Stimulated activated CD4-positive, alpha-beta T cell treated with anti-CD3 and anti-CD28 coated beads, Interleukin-4, amount 100 ng/mL, for 24 hours (primary cell): ENCODE results near the gene PCDHA1.
"Not testable (repeated sequence)": the region's sequence is repeated elsewhere in the genome, so short reads cannot be mapped to it uniquely, and the experiment has no call there.

Experiments
- DNase-seq: peaks from one replicate; pipeline ENCODE4 v3.0.0-alpha.2; 2020

The PCDHA1 gene

DNA sequence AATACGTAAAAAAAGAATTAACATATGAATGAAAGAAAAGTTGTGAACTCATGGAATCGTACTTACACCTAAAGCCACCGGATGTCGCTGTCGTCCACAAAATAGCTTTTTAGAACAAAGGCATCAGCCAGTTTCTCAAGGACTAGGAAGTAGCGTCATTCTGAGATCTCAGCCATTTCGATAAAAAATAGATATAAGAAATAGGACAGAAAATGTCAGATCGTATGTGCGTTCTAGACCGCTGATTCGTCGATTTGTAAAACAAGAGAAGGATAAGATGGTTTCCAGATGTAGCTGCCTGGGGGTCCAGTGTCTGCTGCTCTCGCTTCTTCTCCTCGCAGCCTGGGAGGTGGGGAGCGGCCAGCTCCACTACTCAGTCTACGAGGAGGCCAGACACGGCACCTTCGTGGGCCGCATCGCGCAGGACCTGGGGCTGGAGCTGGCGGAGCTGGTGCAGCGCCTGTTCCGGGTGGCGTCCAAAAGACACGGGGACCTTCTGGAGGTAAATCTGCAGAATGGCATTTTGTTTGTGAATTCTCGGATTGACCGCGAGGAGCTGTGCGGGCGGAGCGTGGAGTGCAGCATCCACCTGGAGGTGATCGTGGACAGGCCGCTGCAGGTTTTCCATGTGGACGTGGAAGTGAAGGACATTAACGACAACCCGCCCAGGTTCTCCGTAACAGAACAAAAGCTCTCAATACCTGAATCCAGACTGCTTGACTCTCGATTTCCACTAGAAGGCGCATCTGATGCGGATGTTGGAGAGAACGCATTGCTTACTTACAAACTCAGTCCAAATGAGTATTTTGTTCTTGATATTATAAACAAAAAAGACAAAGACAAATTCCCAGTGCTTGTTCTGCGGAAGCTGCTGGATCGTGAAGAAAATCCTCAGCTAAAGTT lies 70.1 kb downstream of the PCDHA1 start, which contains the start of gene PCDHA10:
Gene PCDHA10, plus strand, starts transcription at position 126 of the 903 bp plus-strand sequence. Its CDS starts 152 bp downstream, at position 278.
- no peak for DNase-seq

DNA sequence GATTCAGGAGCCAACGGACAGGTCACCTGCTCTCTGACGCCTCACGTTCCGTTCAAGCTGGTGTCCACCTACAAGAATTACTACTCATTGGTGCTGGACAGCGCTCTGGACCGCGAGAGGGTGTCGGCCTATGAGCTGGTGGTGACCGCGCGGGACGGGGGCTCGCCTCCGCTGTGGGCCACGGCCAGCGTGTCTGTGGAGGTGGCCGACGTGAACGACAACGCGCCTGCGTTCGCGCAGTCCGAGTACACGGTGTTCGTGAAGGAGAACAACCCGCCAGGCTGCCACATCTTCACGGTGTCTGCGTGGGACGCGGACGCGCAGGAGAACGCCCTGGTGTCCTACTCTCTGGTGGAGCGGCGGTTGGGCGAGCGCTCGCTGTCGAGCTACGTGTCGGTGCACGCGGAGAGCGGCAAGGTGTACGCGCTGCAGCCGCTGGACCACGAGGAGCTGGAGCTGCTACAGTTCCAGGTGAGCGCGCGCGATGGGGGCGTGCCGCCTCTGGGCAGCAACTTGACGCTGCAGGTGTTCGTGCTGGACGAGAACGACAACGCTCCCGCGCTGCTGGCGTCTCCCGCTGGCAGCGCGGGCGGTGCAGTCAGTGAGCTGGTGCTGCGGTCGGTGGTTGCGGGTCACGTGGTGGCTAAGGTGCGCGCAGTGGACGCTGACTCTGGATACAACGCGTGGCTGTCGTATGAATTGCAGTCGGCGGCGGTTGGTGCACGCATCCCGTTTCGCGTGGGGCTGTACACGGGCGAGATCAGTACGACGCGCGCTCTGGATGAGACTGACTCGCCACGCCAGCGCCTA lies 71.4 kb downstream of the PCDHA1 start:
- no peak for DNase-seq

DNA sequence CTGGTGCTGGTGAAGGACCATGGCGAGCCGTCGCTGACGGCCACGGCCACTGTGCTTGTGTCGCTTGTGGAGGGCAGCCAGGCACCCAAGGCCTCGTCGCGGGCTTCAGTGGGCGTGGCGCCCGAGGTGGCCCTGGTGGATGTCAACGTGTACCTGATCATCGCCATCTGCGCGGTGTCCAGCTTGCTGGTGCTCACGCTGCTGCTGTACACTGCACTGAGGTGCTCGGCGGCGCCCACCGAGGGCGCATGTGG lies 72.0 kb downstream of the PCDHA1 start:
- no peak for DNase-seq

DNA sequence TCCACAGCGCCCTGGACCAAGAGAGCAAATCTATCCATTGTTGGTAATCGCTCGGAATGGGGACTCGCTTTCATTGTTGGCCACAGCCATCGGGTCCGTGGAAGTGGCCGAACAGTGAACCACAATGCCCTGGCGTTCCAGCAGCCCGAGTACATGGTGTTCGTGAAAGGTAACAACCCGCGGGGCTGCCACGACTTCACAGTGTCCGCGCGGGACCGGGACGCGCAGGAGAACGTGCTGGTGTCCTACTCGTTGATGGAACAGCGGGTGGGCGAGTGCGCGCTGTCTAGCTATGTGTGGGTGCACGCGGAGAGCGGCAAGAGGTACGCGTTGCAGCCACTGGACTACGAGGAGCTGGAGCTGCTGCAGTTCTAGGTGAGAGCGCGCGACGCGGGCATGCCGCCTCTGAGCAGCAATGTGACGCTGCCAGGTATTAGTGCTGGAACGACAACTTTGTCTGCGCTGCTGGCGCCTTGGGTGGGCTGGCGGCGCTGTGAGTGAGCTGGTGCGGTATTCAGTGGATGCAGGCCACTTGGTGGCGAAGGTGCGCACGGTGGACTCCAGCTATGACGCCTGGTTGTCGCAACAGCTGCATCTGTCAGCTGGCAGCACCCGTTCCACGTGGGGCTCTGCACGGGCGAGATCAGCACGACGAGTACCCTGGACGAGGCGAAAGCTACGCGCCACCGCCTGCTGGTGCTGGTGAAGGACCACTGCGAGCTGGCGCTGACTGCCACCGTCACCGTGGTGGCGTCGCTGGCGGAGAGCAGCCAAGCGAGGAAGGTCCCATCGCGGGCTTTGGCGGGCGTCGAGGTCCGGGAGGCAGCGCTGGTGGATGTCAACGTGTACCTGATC lies 76.7 kb downstream of the PCDHA1 start:
- no peak for DNase-seq

DNA sequence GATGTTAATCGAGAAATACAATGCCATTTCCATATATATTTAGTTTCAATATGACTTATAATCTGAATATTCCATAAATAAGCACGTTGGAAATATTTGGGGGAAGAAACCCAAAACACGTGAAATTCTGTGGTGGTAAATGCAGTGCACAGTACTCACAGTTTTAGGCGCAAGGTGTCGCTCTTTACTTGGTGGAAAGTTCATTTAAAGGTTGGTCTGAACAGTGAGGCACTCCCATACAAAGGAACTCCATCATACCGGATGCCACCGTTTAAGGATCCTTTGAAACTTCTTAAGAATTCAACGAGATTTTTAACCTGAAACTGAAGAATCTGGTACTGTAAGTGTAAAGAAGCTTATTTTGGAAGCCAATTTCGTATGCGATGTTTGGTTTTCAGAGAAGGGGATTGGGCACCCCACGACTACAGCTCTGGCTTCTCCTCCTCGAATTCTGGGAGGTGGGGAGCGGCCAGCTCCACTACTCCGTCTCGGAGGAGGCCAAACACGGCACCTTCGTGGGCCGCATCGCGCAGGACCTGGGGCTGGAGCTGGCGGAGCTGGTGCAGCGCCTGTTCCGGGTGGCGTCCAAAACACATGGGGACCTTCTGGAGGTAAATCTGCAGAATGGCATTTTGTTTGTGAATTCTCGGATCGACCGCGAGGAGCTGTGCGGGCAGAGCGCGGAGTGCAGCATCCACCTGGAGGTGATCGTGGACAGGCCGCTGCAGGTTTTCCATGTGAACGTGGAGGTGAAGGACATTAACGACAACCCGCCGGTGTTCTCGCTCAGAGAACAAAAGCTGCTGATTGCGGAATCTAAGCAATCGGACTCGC lies 83.0 kb downstream of the PCDHA1 start, which contains the start of gene PCDHA11:
Gene PCDHA11, plus strand, starts transcription at position 237 of the 834 bp plus-strand sequence. Its CDS starts 147 bp downstream, at position 384.
- no peak for DNase-seq

DNA sequence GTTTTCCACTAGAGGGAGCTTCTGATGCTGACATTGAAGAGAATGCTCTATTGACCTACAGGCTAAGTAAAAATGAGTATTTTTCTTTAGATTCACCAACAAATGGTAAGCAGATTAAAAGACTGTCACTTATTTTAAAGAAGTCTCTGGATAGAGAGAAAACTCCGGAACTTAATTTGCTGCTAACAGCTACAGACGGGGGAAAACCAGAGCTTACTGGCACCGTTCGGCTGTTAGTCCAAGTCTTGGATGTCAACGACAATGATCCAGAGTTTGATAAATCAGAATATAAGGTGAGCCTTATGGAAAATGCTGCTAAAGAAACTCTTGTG lies 83.6 kb downstream of the PCDHA1 start:
- DNase-seq: no peak

DNA sequence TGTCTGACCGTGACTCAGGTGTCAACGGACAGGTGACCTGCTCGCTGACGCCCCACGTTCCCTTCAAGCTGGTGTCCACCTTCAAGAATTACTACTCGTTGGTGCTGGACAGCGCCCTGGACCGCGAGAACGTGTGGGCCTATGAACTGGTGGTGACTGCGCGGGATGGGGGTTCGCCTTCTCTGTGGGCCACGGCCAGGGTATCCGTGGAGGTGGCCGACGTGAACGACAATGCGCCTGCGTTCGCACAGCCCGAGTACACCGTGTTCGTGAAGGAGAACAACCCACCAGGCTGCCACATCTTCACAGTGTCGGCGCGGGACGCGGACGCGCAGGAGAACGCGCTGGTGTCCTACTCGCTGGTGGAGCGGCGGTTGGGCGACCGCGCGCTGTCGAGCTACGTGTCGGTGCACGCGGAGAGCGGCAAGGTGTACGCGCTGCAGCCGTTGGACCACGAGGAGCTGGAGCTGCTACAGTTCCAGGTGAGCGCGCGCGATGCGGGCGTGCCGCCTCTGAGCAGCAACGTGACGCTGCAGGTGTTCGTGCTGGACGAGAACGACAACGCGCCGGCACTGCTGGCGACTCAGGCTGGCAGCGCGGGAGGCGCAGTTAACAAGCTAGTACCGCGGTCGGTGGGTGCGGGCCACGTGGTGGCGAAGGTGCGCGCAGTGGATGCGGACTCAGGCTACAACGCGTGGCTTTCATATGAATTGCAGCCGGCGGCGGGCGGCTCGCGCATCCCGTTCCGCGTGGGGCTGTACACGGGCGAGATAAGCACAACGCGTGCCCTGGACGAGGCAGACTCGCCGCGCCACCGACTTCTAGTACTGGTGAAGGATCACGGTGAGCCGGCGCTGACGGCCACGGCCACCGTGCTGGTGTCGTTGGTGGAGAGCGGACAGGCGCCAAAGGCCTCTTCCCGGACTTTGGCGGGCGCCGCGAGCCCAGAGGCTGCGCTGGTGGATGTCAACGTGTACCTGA lies 84.6 kb downstream of the PCDHA1 start:
- DNase-seq: no peak

DNA sequence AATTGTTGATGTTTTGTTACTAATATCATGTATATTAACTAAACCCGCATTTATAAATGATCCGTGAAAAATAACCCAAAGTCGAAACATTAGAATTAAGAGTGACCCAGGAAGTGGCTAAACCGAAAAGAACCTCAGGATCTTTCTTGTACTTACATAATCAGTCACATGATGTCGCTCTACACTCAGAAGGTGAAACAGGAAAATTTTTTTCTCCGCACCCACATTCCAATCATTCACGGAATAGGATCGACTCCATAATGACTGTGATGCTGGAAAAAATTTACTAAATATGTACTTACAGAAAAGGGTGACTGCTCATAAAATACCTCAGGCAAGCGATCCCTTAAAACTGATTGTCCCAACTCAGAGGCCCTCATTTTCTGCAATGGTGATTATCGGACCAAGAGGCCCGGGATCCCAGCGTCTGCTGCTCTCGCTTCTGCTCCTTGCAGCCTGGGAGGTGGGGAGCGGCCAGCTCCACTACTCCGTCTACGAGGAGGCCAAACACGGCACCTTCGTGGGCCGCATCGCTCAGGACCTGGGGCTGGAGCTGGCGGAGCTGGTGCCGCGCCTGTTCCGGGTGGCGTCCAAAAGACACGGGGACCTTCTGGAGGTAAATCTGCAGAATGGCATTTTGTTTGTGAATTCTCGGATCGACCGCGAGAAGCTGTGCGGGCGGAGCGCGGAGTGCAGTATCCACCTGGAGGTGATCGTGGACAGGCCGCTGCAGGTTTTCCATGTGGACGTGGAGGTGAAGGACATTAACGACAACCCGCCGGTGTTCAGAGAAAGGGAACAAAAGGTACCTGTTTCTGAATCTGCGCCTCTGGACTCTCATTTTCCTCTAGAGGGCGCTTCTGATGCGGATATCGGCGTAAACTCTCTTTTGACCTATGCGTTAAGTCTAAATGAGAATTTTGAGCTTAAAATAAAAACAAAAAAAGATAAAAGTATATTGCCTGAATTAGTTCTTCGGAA lies 89.4 kb downstream of the PCDHA1 start, which contains the start of gene PCDHA12:
Gene PCDHA12, plus strand, starts transcription at position 224 of the 981 bp plus-strand sequence. Its CDS starts 165 bp downstream, at position 389.
- no peak for DNase-seq

DNA sequence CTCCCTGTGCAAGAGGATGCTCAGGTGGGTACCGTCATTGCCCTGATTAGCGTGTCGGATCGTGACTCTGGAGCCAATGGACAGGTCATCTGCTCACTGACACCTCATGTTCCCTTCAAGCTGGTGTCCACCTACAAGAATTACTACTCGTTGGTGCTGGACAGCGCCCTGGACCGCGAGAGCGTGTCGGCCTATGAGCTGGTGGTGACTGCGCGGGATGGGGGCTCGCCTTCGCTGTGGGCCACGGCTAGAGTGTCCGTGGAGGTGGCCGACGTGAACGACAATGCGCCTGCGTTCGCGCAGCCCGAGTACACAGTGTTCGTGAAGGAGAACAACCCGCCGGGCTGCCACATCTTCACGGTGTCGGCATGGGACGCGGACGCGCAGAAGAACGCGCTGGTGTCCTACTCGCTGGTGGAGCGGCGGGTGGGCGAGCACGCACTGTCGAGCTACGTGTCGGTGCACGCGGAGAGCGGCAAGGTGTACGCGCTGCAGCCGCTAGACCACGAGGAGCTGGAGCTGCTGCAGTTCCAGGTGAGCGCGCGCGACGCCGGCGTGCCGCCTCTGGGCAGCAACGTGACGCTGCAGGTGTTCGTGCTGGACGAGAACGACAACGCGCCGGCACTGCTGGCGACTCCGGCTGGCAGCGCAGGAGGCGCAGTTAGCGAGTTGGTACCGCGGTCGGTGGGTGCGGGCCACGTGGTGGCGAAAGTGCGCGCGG lies 90.8 kb downstream of the PCDHA1 start:
- not testable (repeated sequence) for DNase-seq

DNA sequence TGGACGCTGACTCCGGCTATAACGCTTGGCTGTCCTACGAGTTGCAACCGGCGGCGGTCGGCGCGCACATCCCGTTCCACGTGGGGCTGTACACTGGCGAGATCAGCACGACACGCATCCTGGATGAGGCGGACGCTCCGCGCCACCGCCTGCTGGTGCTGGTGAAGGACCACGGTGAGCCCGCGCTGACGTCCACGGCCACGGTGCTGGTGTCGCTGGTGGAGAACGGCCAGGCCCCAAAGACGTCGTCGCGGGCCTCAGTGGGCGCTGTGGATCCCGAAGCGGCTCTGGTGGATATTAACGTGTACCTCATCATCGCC lies 91.3 kb downstream of the PCDHA1 start:
- no peak for DNase-seq

DNA sequence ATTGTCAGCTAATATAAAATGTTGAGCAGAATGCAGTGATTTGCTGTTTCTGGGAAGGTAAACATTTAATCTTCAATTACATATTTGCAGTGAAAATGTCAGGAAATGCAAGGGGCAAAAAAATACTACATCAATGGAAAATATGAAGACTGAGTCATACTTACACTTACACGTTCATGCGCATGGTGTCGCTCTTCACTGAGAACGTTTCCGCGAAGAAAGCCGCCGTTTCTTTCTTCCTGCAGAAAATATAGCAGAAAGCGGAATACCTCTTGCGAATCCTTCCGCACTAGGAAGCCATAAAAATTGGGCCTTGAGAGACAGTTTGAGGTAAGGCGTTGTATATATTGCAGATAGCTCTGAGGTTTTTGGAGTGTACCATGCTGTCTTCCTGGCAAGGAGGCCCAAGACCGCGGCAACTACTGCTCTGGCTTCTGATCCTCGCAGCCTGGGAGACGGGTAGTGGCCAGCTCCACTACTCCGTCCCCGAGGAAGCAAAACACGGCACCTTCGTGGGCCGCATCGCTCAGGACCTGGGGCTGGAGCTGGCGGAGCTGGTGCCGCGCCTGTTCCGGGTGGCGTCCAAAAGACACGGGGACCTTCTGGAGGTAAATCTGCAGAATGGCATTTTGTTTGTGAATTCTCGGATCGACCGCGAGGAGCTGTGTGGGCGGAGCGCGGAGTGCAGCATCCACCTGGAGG lies 96.1 kb downstream of the PCDHA1 start, which contains the start of gene PCDHA13:
Gene PCDHA13, plus strand, starts transcription at position 236 of the 702 bp plus-strand sequence. Its CDS starts 145 bp downstream, at position 381.
- DNase-seq: no peak

DNA sequence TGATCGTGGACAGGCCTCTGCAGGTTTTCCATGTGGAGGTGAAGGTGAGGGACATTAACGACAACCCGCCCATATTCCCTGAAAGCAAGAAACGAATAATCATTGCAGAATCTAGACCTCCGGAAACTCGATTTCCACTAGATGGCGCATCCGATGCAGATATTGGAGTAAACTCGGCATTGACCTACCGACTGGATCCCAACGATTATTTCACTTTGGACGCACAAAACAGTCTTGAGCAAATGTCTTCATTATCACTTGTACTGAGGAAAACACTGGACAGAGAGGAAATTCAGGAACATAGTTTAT lies 96.6 kb downstream of the PCDHA1 start:
- DNase-seq: no peak

DNA sequence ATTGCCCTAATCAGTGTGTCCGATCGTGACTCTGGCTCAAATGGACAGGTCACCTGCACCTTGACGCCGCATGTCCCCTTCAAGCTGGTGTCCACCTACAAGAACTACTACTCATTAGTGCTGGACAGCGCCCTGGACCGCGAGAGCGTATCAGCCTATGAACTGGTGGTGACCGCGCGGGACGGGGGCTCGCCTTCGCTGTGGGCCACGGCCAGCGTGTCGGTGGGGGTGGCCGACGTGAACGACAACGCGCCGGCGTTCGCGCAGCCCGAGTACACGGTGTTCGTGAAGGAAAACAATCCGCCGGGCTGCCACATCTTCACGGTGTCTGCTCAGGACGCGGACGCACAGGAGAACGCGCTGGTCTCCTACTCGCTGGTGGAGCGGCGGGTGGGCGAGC lies 97.4 kb downstream of the PCDHA1 start:
- no peak for DNase-seq

DNA sequence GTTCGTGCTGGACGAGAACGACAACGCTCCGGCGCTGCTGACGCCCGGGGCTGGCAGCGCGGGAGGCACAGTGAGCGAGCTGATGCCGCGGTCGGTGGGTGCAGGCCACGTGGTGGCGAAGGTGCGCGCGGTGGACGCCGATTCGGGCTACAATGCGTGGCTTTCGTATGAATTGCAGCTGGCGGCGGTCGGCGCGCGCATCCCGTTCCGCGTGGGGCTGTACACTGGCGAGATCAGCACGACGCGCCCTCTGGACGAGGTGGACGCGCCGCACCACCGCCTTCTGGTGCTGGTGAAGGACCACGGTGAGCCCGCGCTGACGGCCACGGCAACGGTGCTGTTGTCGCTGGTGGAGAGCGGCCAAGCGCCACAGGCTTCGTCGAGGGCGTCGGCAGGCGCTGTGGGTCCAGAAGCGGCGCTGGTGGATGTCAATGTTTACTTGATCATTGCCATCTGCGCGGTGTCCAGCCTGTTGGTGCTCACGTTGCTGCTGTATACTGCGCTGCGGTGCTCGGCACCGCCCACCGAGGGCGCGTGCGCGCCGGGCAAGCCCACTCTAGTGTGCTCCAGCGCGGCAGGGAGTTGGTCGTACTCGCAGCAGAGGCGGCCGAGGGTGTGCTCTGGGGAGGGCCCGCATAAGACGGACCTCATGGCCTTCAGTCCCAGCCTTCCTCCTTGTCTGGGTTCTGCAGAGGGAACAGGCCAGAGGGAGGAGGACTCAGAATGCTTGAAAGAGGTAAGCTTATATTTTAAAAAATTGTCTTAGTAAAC lies 98.2 kb downstream of the PCDHA1 start:
- DNase-seq: no peak

DNA sequence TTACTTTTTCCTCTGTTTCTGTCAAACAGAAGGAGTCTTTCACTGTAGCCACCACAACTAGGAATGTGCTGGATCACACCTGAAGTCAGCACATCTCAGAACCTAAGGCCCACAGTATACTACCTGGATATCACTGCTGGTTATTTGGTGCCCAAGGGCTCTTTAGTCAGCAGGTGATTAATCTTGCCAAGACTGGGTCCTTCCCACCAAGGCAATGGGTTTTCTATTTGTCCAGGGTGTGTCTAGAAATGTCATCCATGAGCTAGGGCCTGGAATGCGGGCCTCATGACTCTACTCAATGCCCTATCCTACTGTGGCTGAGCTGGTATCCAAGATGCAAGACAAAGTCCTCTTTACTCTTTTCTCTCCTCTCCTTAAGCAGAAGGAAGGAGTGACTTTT lies 130.4 kb downstream of the PCDHA1 start:
- no peak for DNase-seq

DNA sequence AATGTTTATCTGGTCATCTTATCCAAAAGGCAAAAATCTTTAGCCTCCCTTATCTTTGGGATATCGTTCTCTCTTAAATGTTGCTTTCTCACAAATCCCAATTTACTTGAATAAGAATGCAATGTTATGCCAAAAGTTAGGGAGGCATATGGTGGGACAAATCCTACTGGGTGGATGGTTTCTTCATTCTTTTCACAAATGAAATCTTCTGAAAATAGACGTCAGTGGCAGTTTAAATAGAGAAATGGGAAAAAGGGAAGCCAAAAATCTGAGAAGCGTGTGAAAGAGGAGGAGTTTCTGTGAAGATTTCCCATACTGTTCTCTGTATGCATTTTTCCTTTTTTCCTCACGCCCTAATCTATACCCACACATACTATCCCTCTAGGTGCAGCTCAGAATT lies 137.7 kb downstream of the PCDHA1 start:
- DNase-seq: no peak

DNA sequence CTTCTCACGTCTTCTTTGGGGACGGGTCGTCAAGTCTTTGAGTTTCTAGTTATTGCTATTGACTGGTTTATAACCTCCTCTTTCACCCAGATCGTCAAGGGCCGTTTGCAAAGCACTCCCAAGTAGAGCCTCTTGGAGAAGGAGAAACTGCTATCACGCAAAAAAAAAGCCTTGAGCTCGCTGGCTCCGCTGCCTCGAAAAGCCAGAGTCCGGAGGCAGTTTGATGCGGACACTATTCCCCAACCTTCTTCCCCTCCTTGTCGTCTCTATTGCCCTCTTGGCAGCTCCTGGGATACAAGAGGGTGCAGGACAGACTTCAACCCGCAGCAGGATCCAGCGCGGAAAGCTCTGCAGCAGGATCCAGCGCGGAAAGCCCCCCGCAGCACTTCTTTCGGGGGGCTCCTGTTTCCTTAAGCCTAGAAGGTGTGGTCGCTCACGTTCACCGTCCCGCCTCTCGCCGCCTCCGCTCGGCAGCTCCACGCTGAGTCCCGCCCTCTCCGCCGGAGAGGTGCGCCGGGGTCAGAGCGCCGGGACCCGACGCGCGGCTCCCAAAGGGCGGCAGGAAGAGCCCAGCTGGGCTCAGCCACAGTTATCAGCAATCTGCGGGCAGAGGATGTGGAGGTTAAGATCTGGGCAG lies 140.0 kb downstream of the PCDHA1 start, which contains the start of gene PCDHAC1:
Gene PCDHAC1, plus strand, starts transcription at position 494 of the 637 bp plus-strand sequence. CDS start 594 bp downstream, outside the sequence.
- no peak for DNase-seq
